ENCODE data around the gene C9orf50.

- TF ChIP-seq POLR2A (IDR thresholded peaks at IDR 0.05; ENCODE audit: low read depth, low read length) (no peak), MAX (IDR thresholded peaks at IDR 0.05; ENCODE audit: insufficient read depth, insufficient read length) (no peak), CTCF (IDR thresholded peaks at IDR 0.05; ENCODE audit: extremely low read depth in 1 of 2, insufficient read depth in 1 of 2, low read depth in 1 of 2, low read length in 2 of 2) (no peak), EZH2 (IDR thresholded peaks at IDR 0.05; ENCODE audit: borderline replicate concordance, low read depth, low read length, severe bottlenecking) (no peak)
Observed at GRCh38 chr9:129609486-129610212, 11.3 kb downstream of the C9orf50 start.
